Activated naive CD4-positive, alpha-beta T cell treated with anti-CD3 and anti-CD28 coated beads, Interleukin-2, amount 50 U/mL, for 72 hours (primary cell): Measurements from ENCODE around the gene RNF112. TPM values are rescaled to one million over a fixed set of nuclear protein-coding genes. Genes with fewer than 3 reads are reported as not detected.
A peak's percentile ranks its signal among the peaks of the same experiment; 100 is the strongest.
"Not testable (repeated sequence)": the region's sequence is repeated elsewhere in the genome, so short reads cannot be mapped to it uniquely, and the experiment has no call there.

Experiments used
- ATAC-seq, 2 donors: fragments of 150-1000 bp; cut with Tn5 transposase; 2 replicates each; pipeline ENCODE4 v1.10.0; 2021; ENCODE audit warnings: mild to moderate bottlenecking in 2 of 2, moderate library complexity in 2 of 2
- DNase-seq, 2 donors: peaks; one replicate each; pipeline ENCODE4 v3.0.0; 2021 to 2022; ENCODE audit warnings: low spot score in 2 of 2
- H3K27ac Mint-ChIP-seq, 2 donors: one replicate each; pipeline ENCODE4 v1.8.0; 2022; ENCODE audit warnings: mild to moderate bottlenecking in 2 of 2, mixed read lengths in 2 of 2
- H3K36me3 Mint-ChIP-seq, 2 donors: one replicate each; pipeline ENCODE4 v1.8.0; 2022; ENCODE audit warnings: mixed read lengths in 2 of 2
- H3K9me3 Mint-ChIP-seq, 2 donors: one replicate each; pipeline ENCODE4 v1.8.0; 2022; ENCODE audit warnings: mixed read lengths in 2 of 2
- total RNA-seq, 2 donors: library from RNA; stranded (reverse); gene quantifications; one replicate each; pipeline ENCODE4 v1.2.3, GENCODE V29; 2022

Gene RNF112
- total RNA-seq, 2 donors from 2014 or later, result 0.71 to 0.84 TPM

- Mint-ChIP-seq H3K9me3 (peaks cover 3 to 10% of the 10 kb centered on the region in 2 donors), H3K36me3 (peaks cover 13 to 14% of the 10 kb centered on the region in 2 donors), H3K27ac (peak overlapping the region in 1 of 2 donors; percentile 53)
- ATAC-seq (peak; percentile 43 to 64), DNase-seq (peak in 1 of 2 donors; percentile 71)
Measured at GRCh38 chr17:19447085-19447583, 36.1 kb downstream of the RNF112 start.

GRCh38 chr17:19448341-19449268, 37.6 kb downstream of the RNF112 start:
- ATAC-seq, result no peak

GRCh38 chr17:19449656-19450055, 38.6 kb downstream of the RNF112 start:
- ATAC-seq (no peak), DNase-seq (no peak)
- peaks cover 0 to 3% of the 10 kb centered on the region in 2 donors for H3K9me3 Mint-ChIP-seq

More at GRCh38 chr17:19448341-19449268, 37.6 kb downstream of the RNF112 start:
- Mint-ChIP-seq H3K36me3 (peaks cover 0 to 5% of the 10 kb centered on the region in 2 donors), H3K27ac (no peak overlapping the region), H3K9me3 (peaks cover 0 to 3% of the 10 kb centered on the region in 2 donors)
- DNase-seq, result no peak

GRCh38 chr17:19453296-19453695, 42.3 kb downstream of the RNF112 start:
- Mint-ChIP-seq H3K9me3 (no peaks in the 10 kb centered on the region), H3K27ac (no peak overlapping the region), H3K36me3 (no peaks in the 10 kb centered on the region)
- no peak for DNase-seq
- ATAC-seq, result no peak

More at GRCh38 chr17:19449656-19450055, 38.6 kb downstream of the RNF112 start:
- Mint-ChIP-seq H3K27ac (no peak overlapping the region), H3K36me3 (peaks cover 0 to 5% of the 10 kb centered on the region in 2 donors)

GRCh38 chr17:19454074-19454473, 43.0 kb downstream of the RNF112 start:
- DNase-seq, result no peak
- H3K9me3 Mint-ChIP-seq, result no peaks in the 10 kb centered on the region

GRCh38 chr17:19456016-19456927, 45.2 kb downstream of the RNF112 start:
- Mint-ChIP-seq H3K36me3 (no peaks in the 10 kb centered on the region), H3K27ac (no peak overlapping the region), H3K9me3 (no peaks in the 10 kb centered on the region)
- DNase-seq, result no peak
- ATAC-seq, result no peak

More at GRCh38 chr17:19454074-19454473, 43.0 kb downstream of the RNF112 start:
- H3K27ac Mint-ChIP-seq, result no peak overlapping the region
- H3K36me3 Mint-ChIP-seq, result no peaks in the 10 kb centered on the region
- no peak for ATAC-seq

GRCh38 chr17:19457046-19457445, 46.0 kb downstream of the RNF112 start:
- Mint-ChIP-seq H3K36me3 (no peaks in the 10 kb centered on the region), H3K9me3 (no peaks in the 10 kb centered on the region), H3K27ac (no peak overlapping the region)
- DNase-seq (no peak), ATAC-seq (no peak)

GRCh38 chr17:19457830-19458271, 46.8 kb downstream of the RNF112 start:
- no peaks in the 10 kb centered on the region for H3K9me3 Mint-ChIP-seq
- no peaks in the 10 kb centered on the region for H3K36me3 Mint-ChIP-seq
- DNase-seq (no peak), ATAC-seq (no peak)
- H3K27ac Mint-ChIP-seq, result no peak overlapping the region

GRCh38 chr17:19458481-19458880, 47.4 kb downstream of the RNF112 start:
- ATAC-seq, H3K9me3 Mint-ChIP-seq, H3K27ac Mint-ChIP-seq, H3K36me3 Mint-ChIP-seq, DNase-seq: not testable (repeated sequence)

- not testable (repeated sequence) for H3K9me3 Mint-ChIP-seq, ATAC-seq, DNase-seq, H3K36me3 Mint-ChIP-seq, H3K27ac Mint-ChIP-seq
Measured at GRCh38 chr17:19459018-19459655, 48.1 kb downstream of the RNF112 start.

- ATAC-seq, result no peak
- Mint-ChIP-seq H3K9me3 (no peaks in the 10 kb centered on the region), H3K27ac (no peak overlapping the region), H3K36me3 (no peaks in the 10 kb centered on the region)
- DNase-seq, result no peak
Measured at GRCh38 chr17:19460700-19461099, 49.7 kb downstream of the RNF112 start.

GRCh38 chr17:19461116-19461515, 50.1 kb downstream of the RNF112 start:
- no peak for ATAC-seq
- H3K36me3 Mint-ChIP-seq, result no peaks in the 10 kb centered on the region
- no peaks in the 10 kb centered on the region for H3K9me3 Mint-ChIP-seq
- no peak overlapping the region for H3K27ac Mint-ChIP-seq
- DNase-seq, result no peak

GRCh38 chr17:19461681-19462080, 50.6 kb downstream of the RNF112 start:
- ATAC-seq (no peak), DNase-seq (no peak)
- Mint-ChIP-seq H3K27ac (no peak overlapping the region), H3K36me3 (no peaks in the 10 kb centered on the region), H3K9me3 (no peaks in the 10 kb centered on the region)

- peak overlapping the region; percentile 24 to 62 for H3K27ac Mint-ChIP-seq
- H3K9me3 Mint-ChIP-seq, ATAC-seq, H3K36me3 Mint-ChIP-seq, DNase-seq: not testable (repeated sequence)
Measured at GRCh38 chr17:19462456-19463035, 51.5 kb downstream of the RNF112 start.

GRCh38 chr17:19464031-19465026, 53.3 kb downstream of the RNF112 start:
- no peak for ATAC-seq
- DNase-seq, result no peak
- Mint-ChIP-seq H3K36me3 (no peaks in the 10 kb centered on the region), H3K27ac (no peak overlapping the region), H3K9me3 (no peaks in the 10 kb centered on the region)
